Measurements from ENCODE around the gene CXCL8.

DNA sequence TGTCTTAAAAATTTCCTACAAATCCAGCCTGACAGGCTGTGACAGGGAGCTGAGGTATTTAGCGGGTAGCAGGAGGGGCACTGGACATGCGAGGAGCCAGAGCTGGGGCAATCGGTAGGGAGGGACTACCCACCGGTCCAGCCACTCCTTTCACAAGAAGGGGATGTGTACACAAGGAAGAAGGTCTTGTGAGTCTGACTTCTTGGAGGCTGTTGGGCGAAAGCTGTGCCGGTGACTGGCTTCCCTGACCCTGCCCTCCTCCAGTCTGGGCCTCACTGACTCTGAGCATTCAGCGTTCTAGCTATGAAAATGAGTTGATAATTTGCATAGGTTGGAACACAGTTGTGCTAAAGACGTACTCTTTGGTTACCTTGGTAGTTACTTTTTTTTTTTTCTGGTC lies 12.7 kb upstream of the CXCL8 start:
- TF ChIP-seq, protein P1, sequence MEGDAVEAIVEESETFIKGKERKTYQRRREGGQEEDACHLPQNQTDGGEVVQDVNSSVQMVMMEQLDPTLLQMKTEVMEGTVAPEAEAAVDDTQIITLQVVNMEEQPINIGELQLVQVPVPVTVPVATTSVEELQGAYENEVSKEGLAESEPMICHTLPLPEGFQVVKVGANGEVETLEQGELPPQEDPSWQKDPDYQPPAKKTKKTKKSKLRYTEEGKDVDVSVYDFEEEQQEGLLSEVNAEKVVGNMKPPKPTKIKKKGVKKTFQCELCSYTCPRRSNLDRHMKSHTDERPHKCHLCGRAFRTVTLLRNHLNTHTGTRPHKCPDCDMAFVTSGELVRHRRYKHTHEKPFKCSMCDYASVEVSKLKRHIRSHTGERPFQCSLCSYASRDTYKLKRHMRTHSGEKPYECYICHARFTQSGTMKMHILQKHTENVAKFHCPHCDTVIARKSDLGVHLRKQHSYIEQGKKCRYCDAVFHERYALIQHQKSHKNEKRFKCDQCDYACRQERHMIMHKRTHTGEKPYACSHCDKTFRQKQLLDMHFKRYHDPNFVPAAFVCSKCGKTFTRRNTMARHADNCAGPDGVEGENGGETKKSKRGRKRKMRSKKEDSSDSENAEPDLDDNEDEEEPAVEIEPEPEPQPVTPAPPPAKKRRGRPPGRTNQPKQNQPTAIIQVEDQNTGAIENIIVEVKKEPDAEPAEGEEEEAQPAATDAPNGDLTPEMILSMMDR (IDR thresholded peaks at IDR 0.05) = no peak
- no peak for TF ChIP-seq POLR2A (IDR thresholded peaks at IDR 0.05)
